Right lobe of liver (tissue), 6 donors: ENCODE data around the gene NAXE. TPM values are rescaled to one million over a fixed set of nuclear protein-coding genes. Genes with fewer than 3 reads are reported as not detected.
"Not testable (repeated sequence)": the region's sequence is repeated elsewhere in the genome, so short reads cannot be mapped to it uniquely, and the experiment has no call there.

ENCODE experiments used
- ATAC-seq, 4 donors: fragments of 200-7000 bp; cut with Tn5 transposase; one replicate each; pipeline ENCODE4 v1.9.1; 2020; ENCODE audit warnings: mild to moderate bottlenecking in 4 of 4, moderate library complexity in 4 of 4
- DNase-seq, 3 donors: peaks; one replicate each; pipeline ENCODE4 v3.0.0-alpha.2; 2020
- H3K27ac ChIP-seq, 3 donors: fragments of 200-600 bp; one replicate each; pipeline ENCODE4 v1.8.0; 2022
- H3K27me3 ChIP-seq, 2 donors: fragments of 200-600 bp; one replicate each; pipeline ENCODE4 v1.8.0; 2022
- H3K36me3 ChIP-seq, 4 donors: fragments of 200-600 bp; sonication (generic) in 1 of 4; one replicate each; pipeline versions ENCODE4 v1.5.1 to v1.8.0; 2017 to 2022; ENCODE audit warnings: control low read depth in 1 of 4
- H3K4me1 ChIP-seq, 4 donors: fragments of 200-600 bp; sonication (generic) in 1 of 4; one replicate each; pipeline versions ENCODE4 v1.5.1 to v1.8.0; 2017 to 2022; ENCODE audit warnings: control low read depth in 1 of 4
- H3K4me3 ChIP-seq, 3 donors: fragments of 200-600 bp; one replicate each; pipeline ENCODE4 v1.8.0; 2022
- H3K9me3 ChIP-seq, 4 donors: fragments of 200-600 bp; sonication (generic) in 1 of 4; one replicate each; pipeline versions ENCODE4 v1.5.1 to v1.8.0; 2017 to 2022; ENCODE audit warnings: control low read depth in 1 of 4
- CTCF ChIP-seq, 4 donors: fragments of 200-600 bp in 3 of 4; fragments of 450-650 bp in 1 of 4; IDR thresholded peaks; one replicate each; pipeline versions ENCODE4 v1.5.1 to v1.8.0; 2016 to 2022; ENCODE audit warnings: antibody characterized with exemption in 4 of 4, mild to moderate bottlenecking in 2 of 4
- POLR2A ChIP-seq: fragments of 450-650 bp; IDR thresholded peaks from one replicate; pipeline ENCODE4 v1.6.1; 2017; ENCODE audit warnings: antibody characterized with exemption, mild to moderate bottlenecking
- WGBS: methylation state at CpG from one replicate; pipeline ENCODE4 v1.1.6; 2018; ENCODE audit warnings: low coverage, low lambda C conversion rate; ENCODE audit not compliant: insufficient coverage; ENCODE audit errors: missing lambda C conversion rate; 5-methylcytosine and 5-hydroxymethylcytosine counted together
- intact Hi-C, 2 donors: fragments of 100-400 bp; cut with DNase I; formaldehyde crosslinking; loops; one replicate each; pipeline versions ENCODE4 v1.11.2 to v1.14.1; 2022
- total RNA-seq, 6 experiments: library from RNA; depleted of rRNA in 2 of 6; stranded (reverse); fragments of >200 nt in 2 of 6; fragmentation: NEBNext Ultra II Directional in 3 of 6; extraction: Animal tissue kit (Norgen Biotek cat#: 25700) in 3 of 6; gene quantifications; one replicate each; pipeline versions ENCODE4 v1.1.0 to v1.2.4, GENCODE V29; 2016 to 2023
- donor health status: DM: no; HTN: yes; CAD: no.
- donor health status: DM: no; HTN: no; CAD: no.
- donor health status: DM: no; HTN: no; CAD: no.
- donor health status: DM: no; HTN: yes; CAD: no.
- donor health status: DM: no; HTN: yes; CAD: no.

The NAXE gene
- total RNA-seq, 6 experiments from 2014 or later: 37.7 to 72.3 (median 49.4) TPM

GRCh38 chr1:156600733-156601121, 9.2 kb downstream of the NAXE start:
- peaks cover 0 to 17% (median 3%) of the 10 kb centered on the region in 4 donors for H3K4me1 ChIP-seq
- under 1% methylated on average over 13 of the region's 13 CpGs for WGBS
- no peaks in the 10 kb centered on the region for H3K27me3 ChIP-seq
- peak overlapping the region in 1 of 3 donors; percentile 43 for H3K27ac ChIP-seq
- DNase-seq (no peak), ATAC-seq (peak in 2 of 4 donors; percentile 11 to 17)
- intact Hi-C loops: loop anchor here in 1 of 2 donors (10.0 kb wide), 1 partner anchor 136 kb away; no protein-coding TSS in a partner anchor
- no peaks in the 10 kb centered on the region for H3K9me3 ChIP-seq
- H3K36me3 ChIP-seq: peaks cover 0 to 16% (median 0%) of the 10 kb centered on the region in 4 donors
- H3K4me3 ChIP-seq: peak overlapping the region; percentile 59 to 88 (median 84)
- no peak for TF ChIP-seq CTCF (IDR thresholded peaks at IDR 0.05)
- TF ChIP-seq POLR2A: no peak

- Histone ChIP-seq H3K4me3 (peak within 1 kb of the TSS; percentile 59 to 88 (median 84)), H3K4me1 (peaks cover 0 to 17% (median 3%) of the 10 kb centered on the region in 4 donors), H3K27me3 (no peaks in the 10 kb centered on the region), H3K36me3 (peaks cover 0 to 16% (median 0%) of the 10 kb centered on the region in 4 donors), H3K27ac (peak within 1 kb of the TSS in 2 of 3 donors; percentile 19 to 43), H3K9me3 (no peaks in the 10 kb centered on the region)
- WGBS: 0% methylated on average over 23 of the region's 35 CpGs
- DNase-seq (peak; percentile 70 to 82 (median 77)), ATAC-seq (peak; percentile 85 to 94 (median 92))
- intact Hi-C loops: loop anchor here in 1 of 2 donors (10.0 kb wide), 1 partner anchor 136 kb away; no protein-coding TSS in a partner anchor
- TF ChIP-seq CTCF (IDR thresholded peaks at IDR 0.05) (no peak), POLR2A (peak; percentile 63)
Observed at GRCh38 chr1:156601122-156601830, 9.7 kb downstream of the NAXE start, which contains the start of gene GPATCH4. Gene GPATCH4 (minus strand): TSS chr1:156601479.

GRCh38 chr1:156601892-156602291, 10.3 kb downstream of the NAXE start:
- Histone ChIP-seq H3K36me3 (peaks cover 0 to 15% (median 0%) of the 10 kb centered on the region in 4 donors), H3K4me3 (peak overlapping the region; percentile 59 to 88 (median 84)), H3K4me1 (peaks cover 0 to 17% (median 3%) of the 10 kb centered on the region in 4 donors), H3K27ac (peak overlapping the region in 2 of 3 donors; percentile 19 to 43), H3K27me3 (no peaks in the 10 kb centered on the region), H3K9me3 (no peaks in the 10 kb centered on the region)
- ATAC-seq (no peak), DNase-seq (no peak)
- TF ChIP-seq CTCF (IDR thresholded peaks at IDR 0.05) (no peak), POLR2A (no peak)
- intact Hi-C loops: loop anchor here in 1 of 2 donors (10.0 kb wide), 1 partner anchor 137 kb away; no protein-coding TSS in a partner anchor
- 69% methylated on average over 10 of the region's 12 CpGs for WGBS

- TF ChIP-seq POLR2A: no peak
- peak in 2 of 4 donors; percentile 16 to 32 for TF ChIP-seq CTCF (IDR thresholded peaks at IDR 0.05)
- H3K36me3 ChIP-seq: peaks cover 0 to 9% (median 0%) of the 10 kb centered on the region in 4 donors
- ATAC-seq: no peak
- H3K27ac ChIP-seq: no peak overlapping the region
- peaks cover 0 to 17% (median 3%) of the 10 kb centered on the region in 4 donors for H3K4me1 ChIP-seq
- WGBS: 11% methylated on average over 8 of the region's 10 CpGs
- intact Hi-C loops: loop anchor here in 1 of 2 donors (10.0 kb wide), 1 partner anchor 138 kb away; no protein-coding TSS in a partner anchor
- H3K27me3 ChIP-seq: no peaks in the 10 kb centered on the region
- H3K9me3 ChIP-seq: no peaks in the 10 kb centered on the region
- no peak for DNase-seq
- H3K4me3 ChIP-seq: no peak overlapping the region
Observed at GRCh38 chr1:156602557-156602993, 11.0 kb downstream of the NAXE start.

GRCh38 chr1:156607344-156607743, 15.8 kb downstream of the NAXE start:
- not testable (repeated sequence) for ATAC-seq, DNase-seq, H3K9me3 ChIP-seq, H3K27ac ChIP-seq, H3K27me3 ChIP-seq, H3K36me3 ChIP-seq, H3K4me3 ChIP-seq, H3K4me1 ChIP-seq
- intact Hi-C loops: loop anchor here in 1 of 2 donors (10.0 kb wide), 1 partner anchor 143 kb away; no protein-coding TSS in a partner anchor
- 69% methylated on average over 4 of the region's 4 CpGs for WGBS
